ENCODE measurements around the gene NIPA2. TPM values are rescaled to one million over a fixed set of nuclear protein-coding genes. Genes with fewer than 3 reads are reported as not detected.

Gene NIPA2
- total RNA-seq, 1 donor from 2014 or later: 81.0 TPM

GRCh38 chr15:22893881-22894280, 55.4 kb downstream of the NIPA2 start:
- TF ChIP-seq, protein P1, sequence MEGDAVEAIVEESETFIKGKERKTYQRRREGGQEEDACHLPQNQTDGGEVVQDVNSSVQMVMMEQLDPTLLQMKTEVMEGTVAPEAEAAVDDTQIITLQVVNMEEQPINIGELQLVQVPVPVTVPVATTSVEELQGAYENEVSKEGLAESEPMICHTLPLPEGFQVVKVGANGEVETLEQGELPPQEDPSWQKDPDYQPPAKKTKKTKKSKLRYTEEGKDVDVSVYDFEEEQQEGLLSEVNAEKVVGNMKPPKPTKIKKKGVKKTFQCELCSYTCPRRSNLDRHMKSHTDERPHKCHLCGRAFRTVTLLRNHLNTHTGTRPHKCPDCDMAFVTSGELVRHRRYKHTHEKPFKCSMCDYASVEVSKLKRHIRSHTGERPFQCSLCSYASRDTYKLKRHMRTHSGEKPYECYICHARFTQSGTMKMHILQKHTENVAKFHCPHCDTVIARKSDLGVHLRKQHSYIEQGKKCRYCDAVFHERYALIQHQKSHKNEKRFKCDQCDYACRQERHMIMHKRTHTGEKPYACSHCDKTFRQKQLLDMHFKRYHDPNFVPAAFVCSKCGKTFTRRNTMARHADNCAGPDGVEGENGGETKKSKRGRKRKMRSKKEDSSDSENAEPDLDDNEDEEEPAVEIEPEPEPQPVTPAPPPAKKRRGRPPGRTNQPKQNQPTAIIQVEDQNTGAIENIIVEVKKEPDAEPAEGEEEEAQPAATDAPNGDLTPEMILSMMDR (IDR thresholded peaks at IDR 0.05; ENCODE audit: unreplicated experiment): no peak
- no peak overlapping the region for H3K27ac Mint-ChIP-seq (ENCODE audit: unreplicated experiment)
- H3K9me3 Mint-ChIP-seq (ENCODE audit: unreplicated experiment): no peaks in the 10 kb centered on the region
- H3K4me3 Mint-ChIP-seq (ENCODE audit: unreplicated experiment): no peak overlapping the region
- peaks cover 11% of the 10 kb centered on the region for H3K27me3 Mint-ChIP-seq (ENCODE audit: unreplicated experiment)
- no peaks in the 10 kb centered on the region for H3K4me1 Mint-ChIP-seq (ENCODE audit: unreplicated experiment)
- no peak for DNase-seq (ENCODE audit: low spot score)
- H3K36me3 Mint-ChIP-seq (ENCODE audit: low read depth, unreplicated experiment): peaks cover 40% of the 10 kb centered on the region

DNA sequence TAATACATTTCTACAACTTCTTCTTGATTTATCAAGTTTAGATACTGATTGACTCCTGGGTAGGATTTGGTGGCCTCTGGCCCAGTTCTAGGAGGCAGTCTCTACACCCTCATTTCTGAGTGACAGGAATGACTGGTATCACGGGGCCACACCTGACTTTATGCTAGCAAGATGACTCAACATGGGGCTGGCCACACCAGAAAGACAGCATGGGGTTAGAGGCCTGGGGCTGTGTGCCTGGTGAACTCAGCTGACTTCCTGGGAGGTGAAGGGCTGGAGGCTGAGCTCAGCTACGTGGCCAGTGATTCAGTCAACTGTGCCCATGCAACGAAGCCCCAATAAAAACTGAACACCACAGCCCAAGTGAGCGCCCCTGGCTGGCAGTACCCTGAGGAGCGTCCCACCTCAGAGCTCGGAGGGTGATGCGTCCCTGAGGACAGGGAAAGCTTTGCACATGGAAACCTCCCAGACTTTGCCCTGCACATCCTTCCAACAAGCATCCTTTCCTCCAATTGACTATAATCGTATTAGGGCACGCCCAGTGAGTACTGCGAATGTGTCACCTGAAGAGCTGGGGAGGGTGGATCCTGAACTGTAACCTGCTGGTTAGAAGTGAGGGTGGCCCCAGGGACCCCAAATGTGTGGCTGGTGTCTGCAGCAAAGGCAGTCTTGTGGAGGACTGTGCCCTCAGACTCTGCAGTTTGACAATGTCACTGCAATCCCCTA, 57.2 kb downstream of the NIPA2 start:
- Mint-ChIP-seq H3K36me3 (ENCODE audit: low read depth, unreplicated experiment) (peaks cover 39% of the 10 kb centered on the region), H3K27me3 (ENCODE audit: unreplicated experiment) (peaks cover 11% of the 10 kb centered on the region), H3K4me3 (ENCODE audit: unreplicated experiment) (no peak overlapping the region), H3K27ac (ENCODE audit: unreplicated experiment) (no peak overlapping the region), H3K4me1 (ENCODE audit: unreplicated experiment) (no peaks in the 10 kb centered on the region), H3K9me3 (ENCODE audit: unreplicated experiment) (no peaks in the 10 kb centered on the region)
- DNase-seq (ENCODE audit: low spot score): no peak
- TF ChIP-seq, protein P1 (IDR thresholded peaks at IDR 0.05; ENCODE audit: unreplicated experiment): no peak

DNA sequence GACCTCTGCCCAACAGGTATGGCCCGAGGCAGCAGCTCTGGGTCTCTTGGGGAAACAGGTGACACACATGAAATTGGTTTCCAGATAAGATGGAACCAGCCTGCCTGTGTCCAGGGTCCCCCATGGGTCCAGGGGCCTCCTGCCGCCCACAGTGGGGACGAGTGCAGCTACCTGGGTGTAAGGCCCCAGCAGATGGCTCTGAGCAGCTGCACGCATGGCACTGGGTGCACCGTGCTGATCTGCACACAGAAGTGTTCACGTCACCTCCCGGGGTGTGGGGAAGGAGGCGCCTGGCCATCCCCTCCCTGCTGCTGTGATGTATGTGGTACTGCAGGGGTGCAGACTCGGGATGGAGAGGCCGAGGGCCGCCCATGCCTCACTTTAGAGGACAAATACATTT, 63.6 kb downstream of the NIPA2 start:
- TF ChIP-seq, protein P1 (IDR thresholded peaks at IDR 0.05; ENCODE audit: unreplicated experiment): no peak
- Mint-ChIP-seq H3K27ac (ENCODE audit: unreplicated experiment) (no peak overlapping the region), H3K36me3 (ENCODE audit: low read depth, unreplicated experiment) (peaks cover 28% of the 10 kb centered on the region), H3K27me3 (ENCODE audit: unreplicated experiment) (peaks cover 6% of the 10 kb centered on the region), H3K9me3 (ENCODE audit: unreplicated experiment) (no peaks in the 10 kb centered on the region), H3K4me3 (ENCODE audit: unreplicated experiment) (no peak overlapping the region), H3K4me1 (ENCODE audit: unreplicated experiment) (no peaks in the 10 kb centered on the region)
- DNase-seq (ENCODE audit: low spot score): no peak

DNA sequence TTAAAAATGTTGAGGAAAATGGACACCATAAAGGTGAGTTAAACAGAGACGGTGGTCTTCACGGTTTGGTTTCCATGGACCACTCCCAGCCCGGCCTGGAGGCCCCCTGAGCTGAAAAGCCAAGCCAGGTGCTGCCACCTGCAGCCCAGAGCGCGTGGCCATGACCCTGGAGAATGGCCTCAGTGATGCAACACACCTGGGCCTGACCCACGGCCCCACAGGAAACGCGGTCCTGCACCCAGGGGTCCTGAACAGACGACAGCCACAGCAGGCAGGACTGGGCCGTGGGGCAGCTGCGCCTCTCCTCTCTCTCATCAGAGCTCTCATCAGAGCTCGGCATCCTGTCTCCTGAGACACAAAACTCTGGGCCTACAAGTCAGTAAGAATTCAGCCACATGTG, 64.1 kb downstream of the NIPA2 start:
- no peak for DNase-seq (ENCODE audit: low spot score)
- Mint-ChIP-seq H3K4me1 (ENCODE audit: unreplicated experiment) (no peaks in the 10 kb centered on the region), H3K4me3 (ENCODE audit: unreplicated experiment) (no peak overlapping the region), H3K27ac (ENCODE audit: unreplicated experiment) (no peak overlapping the region), H3K27me3 (ENCODE audit: unreplicated experiment) (peaks cover 6% of the 10 kb centered on the region), H3K9me3 (ENCODE audit: unreplicated experiment) (no peaks in the 10 kb centered on the region), H3K36me3 (ENCODE audit: low read depth, unreplicated experiment) (peaks cover 27% of the 10 kb centered on the region)
- TF ChIP-seq, protein P1 (IDR thresholded peaks at IDR 0.05; ENCODE audit: unreplicated experiment): no peak

- no peaks in the 10 kb centered on the region for H3K9me3 Mint-ChIP-seq (ENCODE audit: unreplicated experiment)
- DNase-seq (ENCODE audit: low spot score): no peak
- no peak overlapping the region for H3K4me3 Mint-ChIP-seq (ENCODE audit: unreplicated experiment)
- peaks cover 28% of the 10 kb centered on the region for H3K36me3 Mint-ChIP-seq (ENCODE audit: low read depth, unreplicated experiment)
- H3K27ac Mint-ChIP-seq (ENCODE audit: unreplicated experiment): no peak overlapping the region
- TF ChIP-seq, protein P1 (IDR thresholded peaks at IDR 0.05; ENCODE audit: unreplicated experiment): no peak
- H3K27me3 Mint-ChIP-seq (ENCODE audit: unreplicated experiment): peaks cover 6% of the 10 kb centered on the region
- H3K4me1 Mint-ChIP-seq (ENCODE audit: unreplicated experiment): peaks cover 3% of the 10 kb centered on the region
Measured at GRCh38 chr15:22902981-22903380, 64.5 kb downstream of the NIPA2 start.
